ENCODE measurements around the gene CDHR4.
"Not testable (repeated sequence)": the region's sequence is repeated elsewhere in the genome, so short reads cannot be mapped to it uniquely, and the experiment has no call there.

CDHR4 gene, protein sequence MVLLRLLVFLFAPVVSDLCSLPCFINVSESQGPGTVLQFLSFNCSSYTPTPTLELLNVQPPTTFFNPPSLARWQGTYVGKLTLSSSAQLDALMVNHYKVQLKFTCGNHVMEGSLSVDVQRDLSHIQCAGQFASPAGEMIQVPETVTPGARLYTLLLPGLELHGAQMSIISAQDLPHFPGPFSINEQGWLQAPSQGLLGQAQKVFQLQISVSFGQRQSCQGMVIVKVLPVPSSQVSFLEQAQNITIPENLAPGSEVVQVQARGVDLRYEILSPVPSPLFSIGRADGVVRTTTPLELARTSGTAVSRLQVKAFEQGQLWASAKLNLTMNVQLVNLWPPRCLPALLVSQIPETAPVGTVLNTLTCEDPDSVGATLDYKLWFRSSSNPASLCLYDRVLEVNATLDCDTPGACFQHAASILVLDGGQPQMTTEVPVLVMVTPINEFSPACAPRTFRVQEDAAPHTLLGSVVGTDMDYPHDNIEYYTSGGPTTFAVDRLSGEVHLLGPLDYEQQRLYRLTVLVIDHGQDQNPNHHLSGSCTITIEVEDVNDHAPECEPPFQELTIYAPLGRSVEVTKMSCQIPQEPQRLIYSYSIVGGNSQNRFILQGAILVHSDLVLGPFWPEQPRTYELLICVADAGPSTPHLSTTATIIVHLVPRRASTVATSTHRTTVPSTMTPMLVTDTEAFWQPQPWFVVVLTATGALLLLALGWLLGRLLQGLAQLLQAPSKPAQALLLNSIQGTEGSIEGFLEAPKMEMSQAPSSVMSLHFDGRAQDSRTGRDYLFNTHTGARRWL

DNA sequence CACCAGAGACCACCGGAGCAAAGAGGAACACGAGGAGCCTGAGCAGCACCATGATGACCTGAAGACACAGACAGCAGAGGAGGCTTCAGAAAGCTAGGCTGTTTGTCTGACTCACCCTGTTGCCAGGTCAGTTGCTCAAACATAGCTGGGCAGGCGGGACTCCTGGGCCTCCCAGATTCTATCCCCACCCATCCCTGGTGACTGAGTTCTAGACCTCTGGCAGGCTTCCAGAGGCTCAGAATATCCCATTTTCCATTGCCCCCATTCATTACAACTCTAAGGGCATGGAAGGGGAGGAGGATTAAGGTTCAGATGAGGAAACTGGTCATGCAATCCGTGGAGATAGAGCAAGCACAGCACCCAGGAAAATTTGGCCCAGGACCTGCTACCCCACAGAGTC, at the start of gene CDHR4:
Gene CDHR4 (minus strand): TSS at position 113 of the 400 bp plus-strand sequence. CDS start 61 bp downstream, at position 52.
- DNase-seq: no peak

DNA sequence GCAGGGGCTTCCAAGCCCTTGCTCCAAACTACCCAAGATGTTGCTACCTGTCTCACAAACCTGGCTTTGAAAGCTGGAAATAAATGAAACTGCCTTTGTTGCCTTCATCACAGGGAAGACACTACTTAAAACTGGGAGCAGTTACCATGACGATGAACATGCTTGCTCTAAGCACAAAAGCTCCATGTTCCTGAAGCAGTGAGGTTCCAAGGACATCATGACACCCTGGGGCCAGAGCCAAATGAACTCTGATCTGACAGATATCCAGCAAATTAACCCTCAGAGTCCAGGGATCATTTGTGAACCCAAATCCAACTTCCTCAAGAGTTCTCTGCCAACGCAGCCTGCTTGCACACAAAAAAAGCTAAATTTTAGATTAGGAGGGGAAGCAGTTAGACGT, 46.0 kb upstream of the CDHR4 start:
- DNase-seq: no peak

DNA sequence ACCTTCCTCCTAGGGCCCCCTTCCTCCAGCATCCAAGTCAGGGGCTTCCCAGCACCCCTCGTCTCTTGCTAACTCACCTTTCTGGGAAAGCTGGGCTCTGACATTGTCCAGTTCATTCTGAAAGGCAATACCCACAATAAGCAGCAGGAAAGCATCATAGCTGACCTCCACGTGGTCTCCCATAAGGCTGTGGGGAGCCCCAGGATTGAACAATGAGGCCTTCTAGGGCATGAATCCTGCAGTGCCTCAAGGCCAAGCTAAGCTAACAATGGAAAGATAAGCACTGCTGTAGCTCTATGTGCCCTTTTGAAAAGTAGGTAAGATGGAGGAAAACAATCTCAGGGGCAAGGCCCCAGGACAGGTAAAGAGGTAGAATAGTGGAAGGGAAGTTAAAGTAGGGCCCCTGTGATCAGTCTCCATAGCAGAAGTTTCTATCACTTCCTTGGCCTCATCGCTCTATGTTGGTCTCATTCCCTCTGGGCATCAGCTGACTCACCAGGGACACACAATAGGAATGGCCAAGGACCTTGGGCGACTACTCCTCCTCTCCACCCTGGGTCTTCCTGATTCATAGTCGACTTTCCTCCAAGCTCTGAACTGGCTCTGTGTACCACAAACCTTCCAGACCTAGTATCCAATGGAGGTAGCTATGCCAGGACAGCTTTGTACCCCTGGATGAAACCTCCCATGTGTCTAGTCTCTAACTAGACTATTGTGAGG, 45.0 kb upstream of the CDHR4 start:
- no peak for DNase-seq

DNA sequence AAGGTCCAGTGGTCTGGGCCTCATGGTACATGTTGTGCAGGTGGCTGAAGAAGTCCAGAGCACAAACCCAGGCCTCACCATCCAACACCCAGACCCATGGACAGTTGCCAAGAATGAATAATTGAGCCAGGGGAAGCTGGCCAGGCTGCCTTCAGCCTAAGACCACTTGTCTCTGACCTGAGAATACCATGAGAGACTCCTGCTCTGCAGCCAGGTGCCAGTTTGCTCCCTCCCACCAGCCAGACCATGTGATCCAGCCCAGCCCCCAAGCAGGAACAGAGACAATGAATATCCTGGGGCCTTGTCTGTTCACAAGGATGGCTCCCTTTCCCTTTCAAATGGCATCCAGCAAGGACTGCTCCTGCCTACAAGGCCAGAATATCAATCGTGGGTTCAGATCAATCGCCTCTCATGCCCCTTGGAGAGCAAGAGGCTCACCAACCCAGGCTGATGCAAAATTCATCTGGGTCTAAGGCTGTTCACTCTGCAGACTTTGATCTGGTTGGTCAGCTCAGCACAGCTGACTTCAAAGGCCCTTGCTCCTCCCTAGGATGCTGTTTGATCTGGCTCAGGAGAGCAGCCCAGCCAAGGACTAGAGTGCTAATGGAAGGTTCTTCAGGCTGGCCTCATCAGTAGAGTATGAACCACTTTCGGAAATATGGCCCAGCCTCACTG, 43.3 kb upstream of the CDHR4 start:
- no peak for DNase-seq

DNA sequence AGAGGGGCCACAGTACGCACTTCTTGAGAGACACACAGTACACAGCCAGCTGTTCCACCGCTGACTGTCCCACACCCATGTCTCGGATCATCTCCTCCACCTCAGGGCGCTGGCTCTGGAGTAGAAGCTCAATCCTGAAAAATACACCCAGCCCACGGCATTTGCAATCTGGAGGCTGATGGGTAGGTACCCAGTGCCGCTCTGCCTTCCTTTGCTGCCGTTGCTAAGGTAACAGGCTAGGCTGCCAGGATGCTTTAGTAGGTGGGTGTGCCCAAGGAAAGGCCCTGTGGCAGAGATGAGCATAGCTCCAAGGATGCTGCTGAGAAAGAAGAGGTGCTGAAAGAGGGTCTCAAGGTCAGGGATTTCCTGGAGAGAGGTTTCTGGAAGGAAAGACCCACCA, 42.1 kb upstream of the CDHR4 start:
- no peak for DNase-seq

DNA sequence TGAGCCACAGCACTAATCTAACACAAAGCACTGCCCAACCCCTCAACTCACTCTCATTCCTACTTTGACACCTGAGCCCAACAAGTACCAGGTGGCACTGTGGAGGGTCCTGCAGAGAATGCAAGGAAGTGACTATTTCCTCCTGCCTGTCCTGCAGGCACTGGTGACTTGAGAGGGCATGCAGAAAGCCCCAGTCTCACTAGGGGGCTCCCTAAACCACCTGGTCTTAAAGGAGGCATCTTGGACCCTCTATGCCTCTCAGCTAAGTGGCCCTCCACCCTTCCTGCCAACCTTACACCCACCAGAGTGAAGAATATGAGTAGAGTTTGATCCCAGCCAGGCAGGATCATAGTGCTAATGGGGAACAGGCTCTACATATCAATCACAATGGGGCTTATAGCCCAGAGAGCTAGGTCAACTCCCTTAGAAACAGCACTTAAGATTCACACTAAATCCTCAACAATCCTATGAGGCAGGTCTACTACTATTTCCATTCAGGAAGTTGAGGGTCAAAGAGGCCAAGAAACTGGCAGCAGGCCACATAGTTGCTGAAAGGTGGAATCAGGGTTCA, 41.5 kb upstream of the CDHR4 start:
- peak; percentile 39 for DNase-seq

DNA sequence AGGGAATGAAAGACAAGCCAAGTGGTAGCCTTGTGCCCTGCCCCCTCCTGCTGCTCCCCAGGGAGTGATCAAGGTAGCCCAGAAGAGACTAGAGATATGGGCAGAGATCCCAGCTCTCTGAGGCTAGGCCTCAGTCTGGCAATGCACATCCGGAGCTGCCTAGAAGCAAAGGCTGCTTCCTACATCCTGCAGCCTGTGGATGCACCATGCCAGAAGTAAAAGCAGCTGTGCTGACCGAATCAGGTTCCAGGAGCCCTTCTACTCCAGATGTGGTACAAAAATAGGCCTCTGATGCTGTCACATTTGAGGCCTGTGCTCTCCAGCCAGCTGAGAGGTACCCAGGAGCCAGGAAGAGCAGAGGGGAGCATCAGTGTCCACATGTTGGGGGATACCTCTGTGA, 40.7 kb upstream of the CDHR4 start:
- DNase-seq: no peak

DNA sequence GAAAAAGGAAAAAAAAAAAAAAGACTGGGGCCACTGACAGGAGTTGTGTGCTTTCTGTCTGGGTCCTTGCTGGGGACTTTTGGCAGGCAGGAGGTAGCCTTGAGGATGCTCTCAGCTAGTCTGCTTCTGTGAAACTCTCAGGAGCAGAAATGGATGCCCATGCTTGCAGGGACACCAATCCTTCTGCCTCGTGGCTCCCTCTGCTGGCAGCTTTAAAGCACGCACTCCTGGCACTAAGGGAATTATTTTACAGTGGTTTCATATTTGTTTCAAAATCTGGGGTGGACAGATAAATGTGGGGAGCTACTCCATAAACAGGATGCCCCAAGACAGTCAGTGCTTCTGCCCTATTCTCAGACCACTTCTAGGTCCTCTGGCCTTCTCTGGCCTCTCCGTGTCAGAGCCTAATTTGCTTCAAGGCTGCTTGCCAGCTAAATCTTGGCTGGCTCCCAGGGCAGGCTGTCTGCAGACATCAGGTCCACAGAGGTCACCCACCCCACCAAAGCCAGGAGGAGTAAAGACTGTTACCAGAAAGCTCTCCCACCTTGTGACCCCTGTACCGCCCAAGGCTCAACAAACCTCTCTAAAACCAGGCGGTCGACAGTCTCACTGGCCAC, 39.6 kb upstream of the CDHR4 start:
- peak; percentile 81 for DNase-seq

DNA sequence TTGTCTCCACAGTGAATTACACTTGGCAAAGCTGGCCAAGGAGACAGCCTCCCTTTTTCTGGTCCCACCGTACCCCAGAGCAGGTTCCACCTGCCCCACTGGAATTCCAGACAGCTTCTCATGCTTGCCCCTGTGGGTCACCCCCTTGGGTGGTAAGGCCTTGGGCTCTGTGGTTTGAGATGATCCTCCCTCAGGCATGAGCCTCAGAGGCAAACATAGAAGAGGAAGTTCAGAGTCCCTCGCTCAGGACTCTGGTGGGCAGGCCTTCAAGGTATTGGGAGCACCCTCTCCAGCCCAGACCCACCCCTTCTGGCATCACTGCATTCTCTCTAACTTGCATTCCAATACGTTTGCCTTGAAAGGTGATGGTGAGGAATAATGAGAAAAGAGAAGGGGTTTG, 31.7 kb upstream of the CDHR4 start:
- no peak for DNase-seq

DNA sequence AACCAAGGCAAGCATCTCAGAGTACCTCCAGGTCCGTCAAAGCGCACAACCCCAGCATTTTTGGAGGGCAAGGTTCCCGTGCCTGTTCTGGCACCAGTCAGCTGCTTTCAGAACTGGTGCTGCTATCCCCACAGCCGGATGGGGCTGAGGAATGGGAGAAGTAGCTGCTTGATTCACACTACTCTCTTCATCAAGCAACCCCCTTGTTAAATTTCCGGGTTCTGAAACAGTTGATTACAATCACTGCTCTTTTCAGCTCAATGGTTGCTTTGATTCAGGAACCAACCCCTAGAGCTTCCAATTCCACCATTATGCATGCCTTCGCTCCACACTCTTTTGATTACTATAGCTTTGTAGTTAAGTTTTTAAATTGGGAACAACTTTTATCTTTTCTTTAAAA, 26.3 kb upstream of the CDHR4 start:
- no peak for DNase-seq

DNA sequence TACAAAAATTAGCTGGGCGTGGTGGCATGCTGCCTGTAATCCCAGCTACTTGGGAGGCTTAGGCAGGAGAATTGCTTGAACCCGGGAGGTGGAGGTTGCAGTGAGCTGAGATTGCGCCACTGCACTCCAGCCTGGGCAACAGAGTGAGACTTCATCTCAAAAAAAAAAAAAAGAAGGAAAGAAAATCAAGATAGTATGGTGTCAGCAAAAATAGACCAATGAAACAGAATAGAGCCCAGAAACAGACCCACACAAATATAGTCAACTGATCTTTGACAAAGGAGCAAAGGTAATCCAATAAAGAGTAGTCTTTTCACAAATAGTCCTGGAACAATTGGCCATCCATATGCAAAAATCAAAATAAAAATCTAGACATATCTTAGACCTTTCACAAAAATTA, 23.5 kb upstream of the CDHR4 start:
- not testable (repeated sequence) for DNase-seq

DNA sequence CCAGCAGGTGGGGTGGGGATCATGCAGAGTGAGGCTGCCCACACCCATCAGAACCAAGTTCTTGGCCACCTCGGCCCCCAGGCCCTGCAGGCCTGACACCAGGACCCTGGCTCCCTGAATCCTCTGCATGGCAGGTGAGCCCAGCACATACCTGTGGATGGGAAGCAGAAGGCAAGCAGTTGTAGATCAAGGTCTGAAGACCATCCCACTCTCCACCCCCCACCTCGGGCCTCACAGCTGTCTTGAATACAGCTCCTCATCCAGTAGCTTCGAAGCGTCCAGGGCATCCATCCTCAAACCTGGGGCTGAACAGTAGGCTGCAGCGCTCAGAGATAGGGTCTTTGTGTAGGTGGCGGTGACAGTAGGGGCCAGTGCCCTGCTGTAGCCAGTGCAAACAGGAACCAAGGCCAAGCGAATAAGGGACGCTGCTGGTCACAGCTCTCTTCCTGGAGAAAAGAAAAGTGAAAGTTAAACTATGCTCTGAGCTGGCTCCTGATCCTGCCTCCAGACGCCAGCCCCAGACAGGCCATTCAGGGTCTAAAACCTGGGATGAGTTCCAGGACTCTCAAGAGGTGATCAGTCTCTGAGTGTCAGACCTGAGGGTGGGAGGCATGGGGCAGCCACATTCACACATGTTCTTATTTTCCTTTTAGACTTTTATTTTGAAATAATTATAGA, 14.0 kb upstream of the CDHR4 start, which contains the start of gene UBA7:
Gene UBA7 (minus strand): TSS at position 457 of the 678 bp plus-strand sequence. CDS start 166 bp downstream, at position 291.
- DNase-seq: peak; percentile 36

DNA sequence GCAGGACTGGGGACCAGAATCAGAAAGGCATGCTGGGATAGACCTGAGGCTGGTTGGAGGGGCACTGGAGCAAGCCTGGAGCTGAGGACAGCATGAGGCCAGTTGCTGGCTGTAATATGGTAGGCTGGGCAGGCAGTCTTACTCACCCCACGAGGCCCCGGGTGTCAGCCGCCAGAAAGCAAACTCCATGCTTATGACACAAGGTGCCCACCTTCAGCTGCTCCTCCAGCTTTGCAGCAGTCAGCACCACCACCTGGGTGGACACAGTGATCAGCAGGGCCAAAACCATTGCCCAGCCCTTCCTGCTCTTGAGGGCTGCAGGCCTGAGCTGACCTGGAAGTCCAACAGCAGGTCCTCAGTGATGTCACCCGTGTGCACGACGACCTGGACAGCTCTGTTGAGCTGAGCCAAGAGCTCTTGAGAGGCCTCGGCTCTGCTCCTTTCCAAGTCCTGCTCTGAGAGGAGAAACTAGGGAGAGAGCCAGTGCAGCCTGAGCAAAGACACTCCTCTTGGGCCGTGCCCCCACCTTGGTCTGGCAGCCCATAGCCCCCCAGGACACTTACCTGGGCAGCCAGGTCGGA, 13.3 kb upstream of the CDHR4 start:
- DNase-seq: no peak

DNA sequence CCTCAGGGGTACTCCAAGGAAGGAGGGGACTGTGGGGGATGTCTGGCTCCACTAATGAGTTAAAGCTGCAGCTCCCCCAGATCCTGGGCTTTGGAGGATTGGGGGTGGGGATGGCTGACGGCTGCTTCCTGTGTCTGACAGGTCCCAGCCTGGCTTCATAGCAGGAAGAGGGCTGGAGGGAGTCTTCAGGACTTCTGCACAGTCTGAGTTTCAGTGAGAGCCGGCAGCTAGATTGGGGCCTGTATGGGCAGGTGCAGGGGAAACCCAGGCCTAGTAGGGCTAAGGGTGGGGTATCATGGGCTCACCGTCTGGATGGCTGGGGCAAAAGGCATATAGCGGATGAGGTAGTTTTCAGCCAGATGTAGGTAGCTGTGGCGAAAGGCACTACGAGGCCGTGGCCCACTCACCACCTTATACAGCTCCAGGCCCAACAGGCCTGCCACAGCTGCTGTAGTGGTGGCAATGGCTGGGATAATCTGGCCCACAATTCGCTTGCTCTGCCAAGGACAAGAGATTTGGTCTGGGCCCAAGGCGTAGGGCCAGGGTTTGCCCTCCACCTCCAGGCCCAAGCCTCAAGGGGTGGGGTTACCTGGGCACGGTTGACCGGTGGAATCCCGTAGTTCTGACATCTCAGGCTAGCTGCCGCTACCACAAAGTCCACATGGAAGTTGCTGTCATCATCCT, 7.9 kb upstream of the CDHR4 start:
- no peak for DNase-seq

DNA sequence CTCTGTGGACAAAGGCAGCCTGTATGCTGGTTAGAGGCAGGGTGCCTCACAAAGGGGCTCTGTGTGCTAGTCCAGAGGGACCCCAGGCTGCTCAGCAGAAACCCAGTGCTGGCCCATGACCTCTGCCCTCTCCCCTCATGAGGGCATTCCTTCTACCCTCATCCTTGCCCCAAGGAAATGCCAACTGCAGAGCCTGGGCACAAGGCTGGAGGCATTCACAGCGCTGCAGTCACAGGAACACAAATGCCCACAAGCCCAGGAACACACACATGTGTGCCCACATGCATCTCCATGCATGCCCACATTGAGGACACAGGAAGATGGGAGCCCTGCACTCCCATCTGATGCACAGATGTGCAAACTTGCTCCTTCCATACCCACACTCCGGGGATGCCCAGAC, 7.2 kb upstream of the CDHR4 start:
- DNase-seq: no peak

DNA sequence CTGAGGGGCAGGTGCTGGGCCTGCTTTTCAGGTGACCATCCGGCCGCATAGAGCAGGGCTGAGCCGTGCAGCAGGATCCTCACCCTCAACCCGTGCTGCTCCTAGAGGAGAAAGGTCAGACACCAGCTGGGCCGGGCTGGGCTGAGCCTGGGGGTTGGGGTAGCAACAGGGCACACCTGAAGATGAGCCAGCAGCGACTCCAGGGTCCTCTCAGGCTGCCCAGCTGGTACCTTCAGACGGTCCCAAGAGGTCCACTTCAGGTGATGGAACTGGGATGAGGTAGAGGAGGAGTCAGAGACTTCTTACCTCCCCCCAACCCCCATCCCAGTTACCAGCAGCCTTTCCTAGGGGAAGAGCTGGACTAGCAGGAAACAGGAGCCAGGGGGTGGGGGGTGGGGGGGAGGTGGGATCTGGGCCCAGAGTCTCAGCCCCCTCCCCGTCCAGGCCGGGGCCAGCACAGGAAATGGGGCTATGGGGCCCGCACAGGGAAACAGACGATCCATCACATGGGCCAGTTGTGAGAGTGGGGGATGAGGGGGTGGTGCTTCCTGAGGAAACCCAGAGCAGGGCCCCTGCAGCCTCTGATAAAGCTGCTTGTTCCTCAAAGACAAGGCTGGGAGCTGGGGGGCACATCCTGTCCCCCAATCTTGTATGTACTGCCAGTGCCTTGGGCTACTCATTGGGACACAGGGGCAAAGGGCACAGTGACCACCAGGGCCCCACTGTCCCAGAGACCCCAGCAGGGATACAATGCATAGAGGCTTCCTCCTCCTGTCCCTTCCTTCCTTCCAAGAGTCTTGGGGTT, 6.4 kb upstream of the CDHR4 start:
- no peak for DNase-seq

DNA sequence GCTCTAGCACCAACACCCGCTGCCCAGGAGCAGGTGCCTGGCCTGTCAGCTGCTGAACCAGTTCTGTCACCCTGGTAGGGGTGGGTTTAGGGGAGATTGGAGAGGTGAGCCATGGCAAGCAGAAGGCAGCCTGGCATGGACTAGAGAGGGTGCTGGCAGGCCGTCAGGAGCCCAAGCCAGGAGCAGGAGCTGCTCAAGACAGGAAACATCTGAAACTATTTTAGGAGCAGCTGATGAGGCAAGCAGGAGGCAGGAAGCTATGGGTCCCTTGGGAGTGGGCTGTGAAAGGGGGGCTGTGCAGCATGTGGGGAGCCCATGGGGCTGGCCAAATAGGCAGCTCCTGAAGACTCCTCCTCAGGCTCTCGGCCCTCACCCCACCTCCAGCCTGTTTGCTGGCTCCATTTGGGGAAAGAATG, 5.7 kb upstream of the CDHR4 start:
- peak; percentile 75 for DNase-seq

DNA sequence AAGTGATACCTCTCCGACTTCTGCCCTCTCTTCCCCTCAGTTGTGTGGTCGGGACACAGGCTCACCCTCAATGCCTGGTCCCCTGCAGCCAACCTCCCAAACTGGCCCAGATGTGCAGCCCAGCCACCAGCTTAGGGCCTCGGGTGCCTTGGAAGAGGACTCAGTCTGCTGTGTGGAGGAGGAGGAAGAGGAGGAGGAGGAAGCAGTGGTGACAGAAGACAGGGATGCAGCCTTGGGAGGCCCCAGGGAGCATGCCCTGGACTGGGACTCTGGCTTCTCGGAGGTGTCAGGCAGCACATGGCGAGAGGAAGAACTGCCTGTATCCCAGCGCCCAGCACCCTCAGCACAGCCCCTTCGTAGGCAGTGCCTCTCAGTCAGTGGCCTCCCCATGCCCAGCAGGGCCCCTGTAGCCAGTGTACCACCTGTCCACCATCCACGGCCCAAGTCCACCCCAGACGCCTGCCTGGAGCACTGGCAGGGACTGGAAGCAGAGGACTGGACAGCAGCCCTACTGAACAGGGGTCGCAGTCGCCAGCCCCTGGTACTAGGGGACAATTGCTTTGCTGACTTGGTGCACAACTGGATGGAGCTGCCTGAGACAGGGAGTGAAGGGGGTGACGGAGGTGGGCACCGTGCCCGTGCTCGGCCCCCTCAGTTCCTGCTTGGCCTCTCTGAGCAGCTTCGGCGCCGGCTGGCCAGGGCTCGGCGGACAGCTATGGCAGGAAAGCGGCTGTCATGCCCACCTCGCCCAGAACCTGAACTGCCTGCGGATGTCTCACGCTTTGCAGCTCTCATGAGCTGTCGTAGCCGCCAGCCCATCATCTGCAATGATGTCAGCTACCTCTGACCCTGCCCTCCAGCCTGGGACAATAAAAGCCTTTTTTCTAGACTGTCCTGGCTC, 4.7 kb upstream of the CDHR4 start:
- no peak for DNase-seq

Measured in RPMI8226 (cell line).